SH-SY5Y (cell line): Measurements from ENCODE around the gene TXNRD1.

Source experiments
- GATA2 ChIP-seq: IDR thresholded peaks from 2 replicates; pipeline ENCODE4 v1.6.1; 2011; ENCODE audit warnings: mild to moderate bottlenecking, low read depth, low read length
- GATA3 ChIP-seq: IDR thresholded peaks from 2 replicates; pipeline ENCODE4 v1.6.1; 2011; ENCODE audit warnings: low read depth, mild to moderate bottlenecking, low read length, moderate library complexity

DNA sequence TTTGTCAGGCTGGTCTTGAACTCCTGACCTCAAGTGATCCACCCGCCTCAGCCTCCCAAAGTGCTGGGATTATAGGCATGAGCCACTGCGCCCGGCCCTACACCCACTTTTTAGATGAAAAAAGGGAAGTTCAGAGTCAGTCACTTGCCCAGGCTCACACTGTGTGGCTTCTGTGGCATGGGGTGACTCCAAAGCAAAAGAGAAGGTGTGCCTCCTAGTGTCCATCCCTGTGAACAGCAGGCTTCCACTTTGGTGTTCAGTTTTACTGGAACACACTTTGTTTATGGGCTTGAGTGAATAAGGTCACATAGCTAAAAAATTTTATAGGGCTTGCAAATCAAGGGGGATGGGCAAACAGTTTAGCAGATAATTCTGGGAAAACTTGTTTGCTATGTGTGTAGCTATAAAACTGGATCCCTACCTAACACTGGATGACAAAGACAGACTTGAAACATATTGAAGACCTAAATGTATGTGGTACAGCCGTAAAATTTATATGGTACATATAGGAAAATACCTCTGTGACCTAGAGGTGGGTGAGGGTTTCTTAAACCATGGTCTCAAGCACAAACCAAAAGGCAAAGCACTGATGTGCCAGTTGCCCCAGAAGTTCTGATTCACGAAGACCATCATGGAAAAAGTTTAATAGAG, 142.9 kb downstream of the TXNRD1 start:
- TF ChIP-seq GATA2 (no peak), GATA3 (no peak)
